ENCODE results near the gene PMP22.
"Not testable (repeated sequence)": the region's sequence is repeated elsewhere in the genome, so short reads cannot be mapped to it uniquely, and the experiment has no call there.

Gene PMP22

DNA sequence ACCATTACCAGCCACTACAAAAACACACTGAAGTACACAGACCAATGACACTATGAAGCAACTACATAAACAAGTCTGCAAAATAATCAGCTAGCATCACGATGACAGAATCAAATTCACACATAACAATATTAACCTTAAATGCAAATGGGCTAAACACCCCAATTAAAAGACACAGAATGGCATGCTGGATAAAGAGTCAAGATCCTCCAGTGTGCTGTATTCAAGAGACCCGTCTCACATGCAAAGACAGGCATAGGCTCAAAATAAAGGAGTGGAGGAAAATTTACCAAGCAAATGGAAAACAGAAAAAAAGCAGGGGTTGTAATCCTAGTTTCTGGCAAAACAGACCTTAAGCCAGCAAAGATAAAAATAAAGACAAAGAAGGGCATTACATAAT, 64.6 kb downstream of the PMP22 start:
- not testable (repeated sequence) for DNase-seq

DNA sequence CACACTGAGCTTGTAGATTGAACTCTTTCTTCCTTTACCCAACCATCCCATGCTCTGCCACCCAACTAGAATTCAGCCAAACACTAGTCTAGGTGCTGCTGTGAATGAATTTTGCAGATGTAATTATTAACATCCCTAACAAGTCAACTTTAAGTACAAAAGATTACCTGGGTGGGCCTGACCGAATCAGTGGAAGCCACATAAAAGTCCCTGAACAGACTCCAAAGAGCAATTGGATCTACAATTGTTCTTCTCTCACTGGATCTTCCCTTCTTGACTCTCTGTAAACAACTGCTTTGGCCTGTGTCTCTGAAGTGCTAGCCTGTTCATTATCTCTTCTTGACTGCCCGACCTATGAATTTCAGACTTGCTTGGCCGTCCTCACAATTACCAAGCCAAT, 67.9 kb downstream of the PMP22 start:
- DNase-seq: no peak

DNA sequence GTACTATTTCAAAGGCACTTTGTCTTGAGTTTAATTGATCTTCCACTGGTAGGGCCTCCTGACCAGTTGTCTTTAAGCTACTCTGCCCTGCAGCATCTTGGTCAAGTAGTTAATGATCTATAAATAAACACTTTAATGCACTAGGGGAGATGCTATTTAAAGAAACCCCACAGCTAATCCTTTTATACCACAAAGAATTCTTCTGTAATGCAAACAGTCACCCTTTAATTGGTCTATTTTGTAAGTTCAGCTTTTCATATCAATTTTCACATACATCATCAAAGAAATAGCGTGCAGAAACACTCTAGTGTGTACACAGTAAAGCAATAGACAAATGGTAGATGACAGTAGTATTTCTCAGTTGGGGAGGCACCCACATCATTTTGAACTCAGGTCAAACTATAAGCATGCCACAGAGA, 70.3 kb downstream of the PMP22 start:
- DNase-seq: no peak

DNA sequence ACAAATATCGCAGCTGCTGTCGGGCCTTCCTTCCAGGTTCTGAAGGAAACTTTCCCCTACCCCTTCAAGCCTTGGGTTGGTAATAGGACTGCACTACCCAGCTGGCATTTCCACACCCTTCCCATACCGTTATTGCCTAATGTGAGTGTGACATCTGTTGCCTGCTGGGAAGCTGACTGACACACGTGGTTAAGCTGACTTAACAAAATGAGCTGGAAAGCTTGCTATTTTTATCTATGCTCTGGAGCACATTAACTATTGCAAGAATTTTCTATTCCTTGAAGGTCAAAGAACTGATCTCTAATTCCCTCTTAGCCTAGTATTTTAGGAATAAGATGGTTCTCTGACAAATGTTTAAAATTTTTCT, 79.5 kb downstream of the PMP22 start:
- DNase-seq: no peak

DNA sequence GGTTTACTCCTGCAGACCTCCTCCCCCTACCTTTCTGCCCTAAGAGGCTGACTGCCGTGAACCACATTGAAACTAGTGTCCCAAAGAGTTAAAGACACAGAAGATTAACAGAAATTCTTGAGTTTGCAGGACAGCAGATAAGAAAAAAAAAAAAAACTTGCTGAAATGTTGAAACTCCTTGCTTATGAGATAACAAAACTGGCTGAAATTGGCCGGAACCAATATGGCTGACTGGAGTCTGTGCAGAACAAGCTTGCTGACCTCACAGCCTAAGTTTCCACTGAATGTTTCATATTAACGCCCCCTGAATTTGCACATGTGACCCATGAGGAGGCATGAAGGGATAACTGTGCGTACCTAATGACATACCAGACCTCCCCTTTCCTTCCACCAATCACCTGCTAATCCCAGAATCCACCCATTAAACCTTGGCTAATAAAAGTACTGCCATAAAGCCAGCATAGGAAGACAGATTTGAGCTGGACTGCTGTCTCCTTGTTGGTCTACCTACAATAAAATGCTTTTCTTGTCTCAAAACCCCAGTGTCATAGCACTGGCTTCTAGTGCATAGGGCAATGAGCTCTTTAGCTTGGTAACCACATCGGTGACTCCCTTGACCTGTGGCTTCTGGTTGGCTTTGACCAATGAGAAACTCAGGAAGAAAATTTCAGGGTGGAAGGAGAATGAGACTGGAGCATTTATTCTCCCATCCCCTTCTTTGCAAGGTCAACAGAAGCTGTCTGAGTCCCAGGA, 80.1 kb downstream of the PMP22 start:
- no peak for DNase-seq

DNA sequence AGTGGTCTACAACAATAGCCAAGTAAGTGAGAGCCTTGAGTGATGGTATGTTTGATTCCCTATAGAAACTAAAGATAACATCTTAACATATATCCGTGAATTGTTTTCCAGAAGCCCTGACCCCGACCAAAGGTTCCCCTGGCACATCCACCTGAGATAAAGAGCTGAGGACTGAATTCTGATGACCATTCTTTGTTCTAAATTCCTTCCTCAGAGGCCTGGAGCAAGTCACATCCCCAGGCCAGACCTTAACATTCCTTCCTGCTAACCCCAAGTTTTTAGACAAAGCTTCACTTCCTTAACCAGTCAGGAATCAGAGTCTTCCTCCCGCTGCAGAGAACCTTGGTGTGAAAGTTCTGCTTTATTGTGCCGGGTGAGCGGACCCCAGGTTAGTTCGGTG, 83.3 kb downstream of the PMP22 start:
- no peak for DNase-seq

DNA sequence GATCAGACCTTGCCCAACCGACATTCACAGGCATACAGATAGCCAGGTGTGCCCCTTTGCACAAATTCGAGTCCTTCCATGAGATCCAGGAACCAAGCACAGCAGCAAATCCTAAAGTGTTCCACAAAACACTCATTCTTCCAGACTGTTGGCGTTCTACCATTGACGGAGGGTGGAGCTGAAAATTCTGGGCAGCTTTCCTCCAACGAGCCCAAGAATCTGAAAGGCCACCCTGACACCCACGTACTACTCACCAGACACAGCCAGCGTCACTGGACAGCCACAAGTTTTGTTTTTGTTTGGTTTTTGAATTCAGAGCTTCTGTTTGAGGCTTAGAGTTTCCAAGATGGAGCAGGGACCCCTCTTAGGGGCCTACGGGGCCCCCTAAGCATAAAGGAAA, 83.8 kb downstream of the PMP22 start:
- no peak for DNase-seq

DNA sequence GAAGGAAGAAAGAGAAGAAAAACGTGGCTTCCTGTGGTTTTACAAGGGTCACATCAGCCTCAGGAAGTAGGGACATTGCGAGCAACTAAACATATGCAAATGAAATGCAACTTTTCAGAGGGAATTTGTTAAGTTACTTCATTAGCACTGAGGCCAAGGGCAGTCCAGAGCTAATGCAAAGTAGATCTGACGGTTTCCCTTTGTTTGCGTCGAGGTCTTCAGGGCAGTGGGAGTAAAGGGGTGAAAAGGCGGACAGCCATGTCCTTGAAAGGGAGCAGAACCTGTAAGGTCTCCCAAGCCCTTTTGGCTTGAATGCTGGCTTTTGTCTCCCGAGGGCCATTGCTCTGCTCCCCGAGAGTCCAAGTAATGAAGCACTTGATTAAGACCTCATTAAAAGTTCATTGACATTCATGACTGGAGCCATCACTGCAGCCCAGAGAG, 85.0 kb downstream of the PMP22 start:
- no peak for DNase-seq
